IMR-90 (cell line): ENCODE data around the gene WDR37. TPM values are rescaled to one million over a fixed set of nuclear protein-coding genes. Genes with fewer than 3 reads are reported as not detected.

ENCODE experiments used
- ATAC-seq: fragments of 200-7000 bp; cut with Tn5 transposase; 2 replicates; pipeline ENCODE4 v1.9.1; 2020; ENCODE audit warnings: low read depth, mild to moderate bottlenecking, moderate library complexity
- BruUV-seq: library from RNA; stranded (reverse); fragments of 400-500 nt; replicated peaks from 2 replicates; lab custom pipeline; 2021; lab: Mats Ljungman, UMichigan
- CTCF ChIA-PET: fragments of 300-600 bp; formaldehyde crosslinking; extraction: SDS; loops from one replicate; lab custom pipeline; 2021; ENCODE audit warnings: antibody characterized with exemption; lab: Yijun Ruan, JAX
- POLR2A ChIA-PET: fragments of 300-600 bp; sonication (Branson Sonifier 250); formaldehyde crosslinking; loops from one replicate; lab custom pipeline; 2022; ENCODE audit warnings: antibody characterized with exemption; ENCODE audit not compliant: unreplicated experiment; lab: Charles Lee
- DNase-seq: peaks from one replicate; pipeline ENCODE4 v3.0.0; 2013
- H2AFZ ChIP-seq: replicated peaks from 2 replicates; pipeline ENCODE3; 2013; ENCODE audit warnings: low read length, mild to moderate bottlenecking; ENCODE audit not compliant: poor library complexity
- H2AK5ac ChIP-seq: 2 replicates; pipeline ENCODE4 v1.6.1; 2013; ENCODE audit warnings: low read depth, low read length, inconsistent platforms
- H2AK9ac ChIP-seq: replicated peaks from 2 replicates; pipeline ENCODE3; 2013; ENCODE audit warnings: mild to moderate bottlenecking, low read depth, low read length, moderate library complexity; ENCODE audit not compliant: poor library complexity
- H2BK120ac ChIP-seq: 2 replicates; pipeline ENCODE4 v1.6.1; 2013; ENCODE audit warnings: low read depth, low read length, inconsistent platforms
- H2BK15ac ChIP-seq: 3 replicates; pipeline ENCODE4 v1.6.1; 2013; ENCODE audit warnings: low read depth, low read length, inconsistent platforms
- H2BK20ac ChIP-seq: 2 replicates; pipeline ENCODE4 v1.6.1; 2013; ENCODE audit warnings: low read depth, mild to moderate bottlenecking, inconsistent platforms, low read length, moderate library complexity
- H2BK5ac ChIP-seq: 2 replicates; pipeline ENCODE4 v1.6.1; 2013; ENCODE audit warnings: mild to moderate bottlenecking, low read depth, low read length, inconsistent platforms; ENCODE audit not compliant: poor library complexity, severe bottlenecking
- H3K14ac ChIP-seq: replicated peaks from 2 replicates; pipeline ENCODE4 v1.6.1; 2013; ENCODE audit warnings: low read depth, low read length, inconsistent platforms
- H3K18ac ChIP-seq: 2 replicates; pipeline ENCODE4 v1.6.1; 2013; ENCODE audit warnings: low read depth, low read length, control low read depth
- H3K23ac ChIP-seq: 2 replicates; pipeline ENCODE4 v1.6.1; 2013; ENCODE audit warnings: low read depth, low read length, inconsistent platforms
- H3K27ac ChIP-seq: 2 replicates; pipeline ENCODE4 v1.5.1; 2013; ENCODE audit warnings: mild to moderate bottlenecking, control low read depth, low read length; ENCODE audit not compliant: insufficient read depth
- H3K27me3 ChIP-seq: 2 replicates; pipeline ENCODE4 v1.6.1; 2013; ENCODE audit warnings: low read length; ENCODE audit not compliant: control insufficient read depth, insufficient read depth
- H3K36me3 ChIP-seq: 2 replicates; pipeline ENCODE4 v1.6.1; 2013; ENCODE audit warnings: low read length, mixed read lengths; ENCODE audit not compliant: control insufficient read depth, insufficient read depth
- H3K4ac ChIP-seq: 2 replicates; pipeline ENCODE4 v1.6.1; 2013; ENCODE audit warnings: low read depth, low read length, inconsistent platforms
- H3K4me1 ChIP-seq: 2 replicates; pipeline ENCODE4 v1.6.1; 2013; ENCODE audit warnings: low read length, mixed read lengths; ENCODE audit not compliant: control insufficient read depth, insufficient read depth
- H3K4me2 ChIP-seq: 2 replicates; pipeline ENCODE4 v1.6.1; 2013; ENCODE audit warnings: low read depth, mild to moderate bottlenecking, control low read depth, low read length, moderate library complexity
- H3K4me3 ChIP-seq: 2 replicates; pipeline ENCODE4 v1.5.1; 2013; ENCODE audit warnings: low read depth, mild to moderate bottlenecking, control low read depth, low read length, moderate library complexity; ENCODE audit not compliant: insufficient read depth
- H3K56ac ChIP-seq: 2 replicates; pipeline ENCODE4 v1.6.1; 2013; ENCODE audit warnings: low read length, inconsistent platforms; ENCODE audit not compliant: insufficient read depth; ENCODE audit errors: extremely low read depth
- H3K79me1 ChIP-seq, 2 experiments: 2 replicates each; pipeline ENCODE4 v1.6.1; 2013; ENCODE audit warnings: low read length in 2 of 2, inconsistent platforms in 1 of 2, low read depth in 1 of 2
- H3K9ac ChIP-seq: 2 replicates; pipeline ENCODE4 v1.6.1; 2013; ENCODE audit warnings: low read depth, low read length, control low read depth
- H3K9me1 ChIP-seq: 2 replicates; pipeline ENCODE4 v1.6.1; 2013; ENCODE audit warnings: low read length, inconsistent platforms; ENCODE audit not compliant: insufficient read depth
- H3K9me3 ChIP-seq: 2 replicates; pipeline ENCODE4 v1.6.1; 2013; ENCODE audit warnings: low read length; ENCODE audit not compliant: control insufficient read depth, insufficient read depth
- H4K20me1 ChIP-seq: 2 replicates; pipeline ENCODE4 v1.6.1; 2013; ENCODE audit warnings: low read length, inconsistent platforms; ENCODE audit not compliant: insufficient read depth
- H4K5ac ChIP-seq: 2 replicates; pipeline ENCODE4 v1.6.1; 2013; ENCODE audit warnings: mild to moderate bottlenecking, low read depth, low read length, control low read depth
- H4K8ac ChIP-seq, 2 experiments: 2 replicates each; pipeline ENCODE4 v1.6.1; 2013; ENCODE audit warnings: low read depth in 2 of 2, low read length in 2 of 2, control low read depth in 1 of 2, inconsistent platforms in 1 of 2
- H4K91ac ChIP-seq: 2 replicates; pipeline ENCODE4 v1.6.1; 2013; ENCODE audit warnings: low read depth, low read length, inconsistent platforms; ENCODE audit not compliant: insufficient read depth
- CHD1 ChIP-seq: IDR thresholded peaks from 2 replicates; pipeline ENCODE4 v1.6.1; 2012; ENCODE audit warnings: low read depth, low read length, improper control_type of control experiment
- FOS ChIP-seq: fragments of 150-350 bp; IDR thresholded peaks from 2 replicates; pipeline ENCODE4 v1.6.1; 2016; ENCODE audit warnings: low read depth, low read length
- MAFK ChIP-seq: IDR thresholded peaks from 2 replicates; pipeline ENCODE4 v1.6.1; 2012; ENCODE audit warnings: low read depth, low read length, improper control_type of control experiment
- MAZ ChIP-seq: IDR thresholded peaks from 2 replicates; pipeline ENCODE4 v1.6.1; 2012; ENCODE audit warnings: low read depth, mild to moderate bottlenecking, low read length, improper control_type of control experiment, moderate library complexity, borderline replicate concordance
- MXI1 ChIP-seq: IDR thresholded peaks from 2 replicates; pipeline ENCODE4 v1.6.1; 2012; ENCODE audit warnings: low read depth, mild to moderate bottlenecking, low read length, moderate library complexity, borderline replicate concordance
- NFE2L2 ChIP-seq: fragments of 150-350 bp; IDR thresholded peaks from 2 replicates; pipeline ENCODE4 v1.6.1; 2016; ENCODE audit warnings: low read depth, mild to moderate bottlenecking, low read length
- POLR2A ChIP-seq: IDR thresholded peaks from 2 replicates; pipeline ENCODE4 v1.6.1; 2012; ENCODE audit warnings: mild to moderate bottlenecking, low read depth, low read length
- RAD21 ChIP-seq: IDR thresholded peaks from 2 replicates; pipeline ENCODE4 v1.6.1; 2012; ENCODE audit warnings: low read length, improper control_type of control experiment
- RCOR1 ChIP-seq: IDR thresholded peaks from 2 replicates; pipeline ENCODE4 v1.6.1; 2012; ENCODE audit warnings: mild to moderate bottlenecking, low read length, improper control_type of control experiment; ENCODE audit not compliant: insufficient replicate concordance
- RFX5 ChIP-seq: IDR thresholded peaks from 2 replicates; pipeline ENCODE4 v1.8.0; 2012; ENCODE audit warnings: low read depth, mild to moderate bottlenecking, low read length, moderate library complexity
- SMC3 ChIP-seq: fragments of 150-350 bp; IDR thresholded peaks from 2 replicates; pipeline ENCODE4 v1.6.1; 2016; ENCODE audit warnings: low read depth, mild to moderate bottlenecking, antibody characterized with exemption, low read length, moderate library complexity
- WGBS, 2 experiments: methylation state at CpG; one replicate each; pipeline versions ENCODE4 v1.1.5 to v1.1.7; 2013; ENCODE audit warnings: missing lambda C conversion rate in 2 of 2; ENCODE audit not compliant: insufficient read length in 1 of 2; ENCODE audit errors: extremely low coverage in 2 of 2; 5-methylcytosine and 5-hydroxymethylcytosine counted together
- dilution Hi-C: fragments of 300-500 bp; cut with HindIII; formaldehyde crosslinking; loops from one replicate; pipeline ENCODE4 v1.14.3; 2018; ENCODE audit warnings: low sequenced_read_pairs; ENCODE audit not compliant: unreplicated experiment
- in situ Hi-C: fragments of 300-500 bp; cut with MboI; formaldehyde crosslinking; loops from 3 replicates; pipeline ENCODE4 v1.14.3; 2019; ENCODE audit warnings: low sequenced_read_pairs, inconsistent platforms, mixed read lengths
- intact Hi-C: fragments of 100-400 bp; cut with micrococcal nuclease; formaldehyde crosslinking; loops from 2 replicates; pipeline ENCODE4 v1.10.0; 2022
- polyA plus RNA-seq, 3 experiments: library from polyadenylated mRNA; depleted of rRNA; stranded (reverse); fragments of >200 nt; gene quantifications; 2 replicates each; pipeline ENCODE4 v1.2.3, GENCODE V29; 2012; ENCODE audit warnings: low replicate concordance in 1 of 3
- total RNA-seq: library from RNA; depleted of rRNA; stranded (reverse); fragments of >200 nt; gene quantifications from 2 replicates; pipeline ENCODE4 v1.2.3, GENCODE V29; 2012
- TF ChIP-seq, protein P1 (sequence below): fragments of 150-350 bp; IDR thresholded peaks from 2 replicates; pipeline ENCODE4 v1.6.1; 2016; ENCODE audit warnings: low read depth, mild to moderate bottlenecking, low read length, moderate library complexity, borderline replicate concordance
- TF ChIP-seq, protein P2 (sequence below): conservative IDR thresholded peaks from 2 replicates; pipeline ENCODE4 v1.5.1; 2012; ENCODE audit warnings: mild to moderate bottlenecking, low read depth, low read length, improper control_type of control experiment

The WDR37 gene
- total and polyA plus RNA-seq, 2 of the 4 experiments (the other 2 are of a cell fraction) = 12.7 to 14.5 TPM

DNA sequence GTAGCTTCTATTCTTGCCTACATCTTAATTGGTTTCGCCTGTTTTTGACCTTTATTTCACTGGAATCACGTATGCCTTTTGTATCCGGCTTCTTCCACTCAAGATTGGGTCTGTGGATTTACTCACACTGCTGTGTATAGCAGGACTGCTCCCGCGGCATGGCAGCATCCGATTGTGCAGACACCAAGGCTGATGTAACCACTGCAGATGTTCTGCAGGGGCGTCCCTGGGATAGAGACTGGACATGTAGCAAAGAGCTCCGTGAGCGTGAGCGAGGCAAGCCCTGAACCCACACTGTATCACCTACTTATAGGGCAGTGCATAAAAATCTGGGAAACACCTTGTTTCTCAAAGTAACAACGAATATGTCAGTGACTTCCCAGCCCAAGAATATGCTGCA lies 19.1 kb upstream of the WDR37 start:
- Histone ChIP-seq H4K20me1 (peaks cover 2% of the 10 kb centered on the region; the same call in 1 of the 2 replicates), H3K9me3 (no peaks in the 10 kb centered on the region), H3K36me3 (peaks cover 7% of the 10 kb centered on the region), H3K9me1 (peaks cover 5% of the 10 kb centered on the region; the same call in 1 of the 2 replicates), H3K23ac (no peak overlapping the region), H2BK5ac (no peak overlapping the region), H3K27me3 (no peaks in the 10 kb centered on the region), H3K79me1 (peaks cover 0 to 3% of the 10 kb centered on the region in 2 experiments; a peak in 2 of 4 replicates), H2BK15ac (no peak overlapping the region), H3K27ac (no peak overlapping the region), H4K8ac (no peak overlapping the region), H4K5ac (no peak overlapping the region), H3K56ac (no peak overlapping the region), H2AFZ (no peak overlapping the region), H3K18ac (no peak overlapping the region), H2BK120ac (no peak overlapping the region), H4K91ac (no peak overlapping the region), H3K4me1 (no peaks in the 10 kb centered on the region), H3K4me2 (no peak overlapping the region), H3K14ac (no peak overlapping the region), H2AK5ac (no peak overlapping the region), H2BK20ac (no peak overlapping the region), H3K4me3 (no peak overlapping the region), H2AK9ac (no peak overlapping the region), H3K4ac (no peak overlapping the region), H3K9ac (no peak overlapping the region)
- DNase-seq (no peak), ATAC-seq (no peak)
- intact Hi-C loops (no loop called here), in situ Hi-C loops (no loop called here), dilution Hi-C loops (no loop called here)
- BruUV-seq = no TSS peak
- CTCF ChIA-PET = interaction anchor here (1.4 kb wide), 1 partner anchor 8 kb away, joined by 3 read pairs; no protein-coding TSS in a partner anchor
- TF ChIP-seq RCOR1 (no peak), CHD1 (no peak), MXI1 (no peak), SMC3 (no peak), FOS (no peak), MAFK (no peak), NFE2L2 (no peak), RFX5 (no peak), RAD21 (no peak), POLR2A (no peak), MAZ (no peak)
- TF ChIP-seq, protein P1, sequence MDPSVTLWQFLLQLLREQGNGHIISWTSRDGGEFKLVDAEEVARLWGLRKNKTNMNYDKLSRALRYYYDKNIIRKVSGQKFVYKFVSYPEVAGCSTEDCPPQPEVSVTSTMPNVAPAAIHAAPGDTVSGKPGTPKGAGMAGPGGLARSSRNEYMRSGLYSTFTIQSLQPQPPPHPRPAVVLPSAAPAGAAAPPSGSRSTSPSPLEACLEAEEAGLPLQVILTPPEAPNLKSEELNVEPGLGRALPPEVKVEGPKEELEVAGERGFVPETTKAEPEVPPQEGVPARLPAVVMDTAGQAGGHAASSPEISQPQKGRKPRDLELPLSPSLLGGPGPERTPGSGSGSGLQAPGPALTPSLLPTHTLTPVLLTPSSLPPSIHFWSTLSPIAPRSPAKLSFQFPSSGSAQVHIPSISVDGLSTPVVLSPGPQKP = no peak
- TF ChIP-seq, protein P2, sequence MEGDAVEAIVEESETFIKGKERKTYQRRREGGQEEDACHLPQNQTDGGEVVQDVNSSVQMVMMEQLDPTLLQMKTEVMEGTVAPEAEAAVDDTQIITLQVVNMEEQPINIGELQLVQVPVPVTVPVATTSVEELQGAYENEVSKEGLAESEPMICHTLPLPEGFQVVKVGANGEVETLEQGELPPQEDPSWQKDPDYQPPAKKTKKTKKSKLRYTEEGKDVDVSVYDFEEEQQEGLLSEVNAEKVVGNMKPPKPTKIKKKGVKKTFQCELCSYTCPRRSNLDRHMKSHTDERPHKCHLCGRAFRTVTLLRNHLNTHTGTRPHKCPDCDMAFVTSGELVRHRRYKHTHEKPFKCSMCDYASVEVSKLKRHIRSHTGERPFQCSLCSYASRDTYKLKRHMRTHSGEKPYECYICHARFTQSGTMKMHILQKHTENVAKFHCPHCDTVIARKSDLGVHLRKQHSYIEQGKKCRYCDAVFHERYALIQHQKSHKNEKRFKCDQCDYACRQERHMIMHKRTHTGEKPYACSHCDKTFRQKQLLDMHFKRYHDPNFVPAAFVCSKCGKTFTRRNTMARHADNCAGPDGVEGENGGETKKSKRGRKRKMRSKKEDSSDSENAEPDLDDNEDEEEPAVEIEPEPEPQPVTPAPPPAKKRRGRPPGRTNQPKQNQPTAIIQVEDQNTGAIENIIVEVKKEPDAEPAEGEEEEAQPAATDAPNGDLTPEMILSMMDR = no peak
- WGBS, 2 experiments = 82% methylated on average over 2 of the region's 11 CpGs; no CpG with 5 or more reads in 1 of the 2 experiments
- POLR2A ChIA-PET = interaction anchor here (0.6 kb wide), 1 partner anchor 140 kb away, joined by 18 read pairs; no protein-coding TSS in a partner anchor
